Measurements from ENCODE around the gene SH3BP4.

DNA sequence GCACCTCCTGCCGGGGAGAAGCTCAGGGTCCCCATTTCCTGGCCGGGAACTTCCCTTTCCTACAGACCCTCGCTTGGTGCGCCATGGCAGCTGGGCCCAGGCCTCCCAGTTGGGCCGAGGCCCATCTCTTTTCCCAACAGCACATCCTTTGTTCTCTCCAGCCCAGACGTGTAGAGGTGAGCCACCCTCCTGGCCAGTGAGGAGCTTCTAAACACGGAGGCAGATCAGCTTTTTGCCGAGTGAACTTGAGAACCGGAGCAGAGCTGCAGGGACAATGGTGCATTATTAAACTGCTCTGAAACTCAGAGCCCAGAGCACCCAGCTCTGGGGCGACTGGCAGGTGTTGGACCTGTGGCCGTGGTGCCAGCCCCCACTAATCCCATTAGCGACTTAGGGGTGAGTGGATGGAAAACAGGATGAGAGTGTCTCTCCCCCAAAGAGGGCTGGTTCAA is 25.4 kb downstream of the SH3BP4 start:
- TF ChIP-seq, protein P1, sequence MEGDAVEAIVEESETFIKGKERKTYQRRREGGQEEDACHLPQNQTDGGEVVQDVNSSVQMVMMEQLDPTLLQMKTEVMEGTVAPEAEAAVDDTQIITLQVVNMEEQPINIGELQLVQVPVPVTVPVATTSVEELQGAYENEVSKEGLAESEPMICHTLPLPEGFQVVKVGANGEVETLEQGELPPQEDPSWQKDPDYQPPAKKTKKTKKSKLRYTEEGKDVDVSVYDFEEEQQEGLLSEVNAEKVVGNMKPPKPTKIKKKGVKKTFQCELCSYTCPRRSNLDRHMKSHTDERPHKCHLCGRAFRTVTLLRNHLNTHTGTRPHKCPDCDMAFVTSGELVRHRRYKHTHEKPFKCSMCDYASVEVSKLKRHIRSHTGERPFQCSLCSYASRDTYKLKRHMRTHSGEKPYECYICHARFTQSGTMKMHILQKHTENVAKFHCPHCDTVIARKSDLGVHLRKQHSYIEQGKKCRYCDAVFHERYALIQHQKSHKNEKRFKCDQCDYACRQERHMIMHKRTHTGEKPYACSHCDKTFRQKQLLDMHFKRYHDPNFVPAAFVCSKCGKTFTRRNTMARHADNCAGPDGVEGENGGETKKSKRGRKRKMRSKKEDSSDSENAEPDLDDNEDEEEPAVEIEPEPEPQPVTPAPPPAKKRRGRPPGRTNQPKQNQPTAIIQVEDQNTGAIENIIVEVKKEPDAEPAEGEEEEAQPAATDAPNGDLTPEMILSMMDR (IDR thresholded peaks at IDR 0.05), result no peak
- no peak for TF ChIP-seq EZH2phosphoT487 (IDR thresholded peaks at IDR 0.05)

Data from neural progenitor cell (in vitro differentiated cells).